Dedifferentiated amniotic fluid mesenchymal stem cell (primary cell): Measurements from ENCODE around the gene RNF223.
"Not testable (repeated sequence)": the region's sequence is repeated elsewhere in the genome, so short reads cannot be mapped to it uniquely, and the experiment has no call there.

Experiments used
- DNase-seq: peaks from one replicate; pipeline ENCODE4 v3.0.0-alpha.2; 2016; ENCODE audit errors: extremely low spot score

Gene RNF223

DNA sequence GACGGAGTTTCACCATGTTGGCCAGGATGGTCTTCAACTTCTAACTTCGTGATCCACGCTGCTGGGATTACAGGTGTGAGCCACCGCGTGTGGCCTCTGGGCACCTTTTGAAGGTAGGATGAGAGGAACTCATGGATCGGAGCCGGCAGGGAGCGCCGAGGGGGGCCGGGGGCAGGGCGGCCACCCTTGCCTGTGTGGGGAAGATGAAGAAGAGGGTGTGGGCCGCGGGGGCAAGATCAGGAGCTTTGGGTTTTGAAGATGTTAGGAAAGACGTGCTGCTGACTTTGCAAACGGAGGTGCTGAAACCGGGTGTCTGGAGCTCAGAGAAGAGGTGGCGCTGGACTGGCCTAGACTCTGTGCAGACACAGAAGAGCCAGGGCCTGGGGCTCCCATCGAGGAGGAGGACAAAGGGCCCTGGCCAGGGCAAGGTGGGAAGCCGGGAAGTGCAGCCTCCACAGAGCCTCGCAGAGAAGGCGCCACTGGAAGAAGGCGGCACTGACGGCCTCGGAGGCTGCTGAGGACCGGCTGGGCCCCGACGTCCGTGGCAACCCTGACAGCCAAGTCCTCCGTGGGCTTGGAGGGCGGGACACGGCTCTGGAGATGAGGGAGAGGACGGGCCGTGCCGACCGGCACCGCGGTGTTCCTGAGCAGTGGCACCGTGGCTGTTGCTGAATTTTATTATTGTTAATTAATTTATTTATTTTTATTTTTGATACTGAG, 13.7 kb downstream of the RNF223 start:
- DNase-seq: no peak

DNA sequence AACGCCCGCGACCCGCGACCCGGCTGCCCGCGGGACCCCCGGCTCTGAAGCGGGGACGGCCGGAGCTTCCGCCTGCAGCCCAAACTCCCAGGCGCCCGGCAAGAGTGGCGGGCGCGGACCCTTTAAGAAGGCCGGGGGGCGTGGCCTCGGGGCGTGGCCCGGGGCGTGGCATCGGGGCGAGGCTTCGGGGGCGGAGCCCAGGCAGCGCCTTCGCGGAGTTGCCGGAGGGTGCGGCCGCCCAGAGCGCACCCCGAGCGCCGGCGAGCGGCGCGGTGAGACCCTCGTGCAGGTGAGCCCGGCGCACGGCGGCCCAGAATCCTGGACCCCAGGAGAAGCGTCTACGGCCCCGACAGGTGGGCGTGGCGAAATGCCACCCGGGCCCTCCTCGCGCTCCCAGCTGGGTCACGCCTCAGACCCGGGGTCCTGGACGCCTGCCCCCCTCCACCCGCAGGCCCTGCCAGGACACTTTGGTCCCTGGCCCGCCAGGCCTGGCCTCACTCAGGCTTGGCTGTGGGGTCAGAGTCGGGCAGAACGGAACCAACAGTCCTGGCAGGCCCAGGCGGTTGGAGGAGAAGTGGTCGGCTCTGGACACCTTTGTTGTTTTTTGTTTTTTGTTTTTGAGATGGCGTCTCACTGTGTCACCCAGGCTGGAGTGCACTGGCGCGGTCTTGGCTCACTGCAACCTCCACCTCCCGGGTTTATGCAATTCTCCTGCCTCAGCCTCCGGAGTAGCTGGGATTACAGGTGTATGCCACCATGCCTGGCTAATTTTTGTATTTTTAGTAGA, 14.4 kb downstream of the RNF223 start:
- peak; percentile 33 for DNase-seq

DNA sequence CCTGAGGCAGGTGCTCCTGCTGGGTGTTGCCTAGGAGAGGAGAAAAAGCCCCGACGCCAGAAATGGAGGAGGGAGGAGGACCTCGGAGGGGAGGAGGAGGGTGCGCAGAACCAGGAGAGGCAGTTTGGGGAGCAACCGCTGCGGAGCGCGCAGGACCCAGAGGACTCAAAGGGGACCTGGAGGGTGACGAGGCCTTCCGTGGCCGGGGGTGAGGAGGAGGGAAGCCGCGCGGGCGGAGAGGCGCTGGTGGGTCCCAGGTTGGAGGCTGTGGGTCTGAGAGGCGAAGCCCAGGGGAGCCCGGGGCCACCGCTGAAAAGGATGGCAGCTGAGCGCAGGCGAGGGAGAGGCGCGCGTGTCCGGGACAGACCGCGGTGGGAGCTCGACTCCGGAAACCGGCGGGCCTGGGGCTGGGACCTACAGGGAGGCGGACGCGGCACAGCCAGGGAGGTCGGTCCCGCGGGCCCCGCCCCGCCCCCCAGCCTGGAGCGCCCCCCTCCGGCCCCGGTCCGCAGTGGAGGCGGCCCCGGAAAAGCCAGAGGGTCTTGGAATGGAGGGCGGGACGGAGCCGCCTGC, 15.1 kb downstream of the RNF223 start:
- no peak for DNase-seq

DNA sequence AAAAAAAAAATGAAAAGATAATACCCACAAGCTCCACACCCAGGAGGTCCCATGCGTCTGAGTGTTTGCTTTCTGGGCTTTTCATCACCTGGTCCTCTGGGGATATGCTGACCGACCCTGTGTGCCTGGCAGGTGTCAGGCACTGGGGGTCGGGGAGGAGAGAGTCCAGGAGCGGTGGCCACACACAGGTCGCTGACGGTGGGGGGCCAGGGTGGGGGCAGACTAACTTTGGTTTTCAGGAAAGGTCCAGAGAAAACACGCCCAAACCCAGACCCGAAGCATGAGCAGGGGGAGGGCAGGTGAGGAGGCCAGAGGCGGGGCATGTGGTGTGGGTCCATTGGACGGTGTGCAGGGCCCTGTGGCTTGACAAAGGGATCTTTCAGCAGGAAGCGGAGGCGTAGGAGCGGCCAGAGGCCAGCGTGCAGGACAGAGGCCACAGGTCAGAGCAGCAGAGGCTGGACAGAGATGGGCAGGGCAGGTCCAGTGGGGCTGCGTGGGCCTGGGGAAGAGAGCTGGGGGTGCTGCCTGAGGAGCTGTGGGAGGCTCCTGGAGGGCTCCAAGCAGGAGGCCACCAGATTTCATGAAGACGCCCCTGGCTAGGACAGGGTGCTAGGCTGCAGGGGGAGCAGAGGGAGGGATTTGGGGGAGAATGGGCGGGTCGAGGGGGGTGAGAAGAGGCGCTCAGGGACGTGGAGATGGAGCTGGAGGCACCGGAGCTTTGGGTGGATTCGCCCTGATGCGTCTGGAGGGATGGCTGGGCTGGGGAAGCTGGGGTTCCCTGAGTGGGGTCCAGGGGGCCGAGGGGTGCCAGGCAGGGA, 15.8 kb downstream of the RNF223 start:
- DNase-seq: no peak

DNA sequence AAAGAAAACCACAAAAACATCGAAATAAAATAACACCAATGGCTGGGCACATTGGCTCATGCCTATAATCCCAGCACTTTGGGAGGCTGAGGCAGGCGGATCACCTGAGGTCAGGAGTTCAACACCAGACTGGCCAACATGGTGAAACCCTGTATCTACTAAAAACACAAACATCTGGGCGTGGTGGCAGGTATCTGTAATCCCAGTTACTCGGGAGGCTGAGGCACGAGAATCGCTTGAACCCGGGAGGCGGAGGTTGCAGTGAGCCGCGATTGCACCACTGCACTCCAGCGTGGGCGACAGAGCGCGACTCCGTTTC, 16.4 kb downstream of the RNF223 start:
- not testable (repeated sequence) for DNase-seq

DNA sequence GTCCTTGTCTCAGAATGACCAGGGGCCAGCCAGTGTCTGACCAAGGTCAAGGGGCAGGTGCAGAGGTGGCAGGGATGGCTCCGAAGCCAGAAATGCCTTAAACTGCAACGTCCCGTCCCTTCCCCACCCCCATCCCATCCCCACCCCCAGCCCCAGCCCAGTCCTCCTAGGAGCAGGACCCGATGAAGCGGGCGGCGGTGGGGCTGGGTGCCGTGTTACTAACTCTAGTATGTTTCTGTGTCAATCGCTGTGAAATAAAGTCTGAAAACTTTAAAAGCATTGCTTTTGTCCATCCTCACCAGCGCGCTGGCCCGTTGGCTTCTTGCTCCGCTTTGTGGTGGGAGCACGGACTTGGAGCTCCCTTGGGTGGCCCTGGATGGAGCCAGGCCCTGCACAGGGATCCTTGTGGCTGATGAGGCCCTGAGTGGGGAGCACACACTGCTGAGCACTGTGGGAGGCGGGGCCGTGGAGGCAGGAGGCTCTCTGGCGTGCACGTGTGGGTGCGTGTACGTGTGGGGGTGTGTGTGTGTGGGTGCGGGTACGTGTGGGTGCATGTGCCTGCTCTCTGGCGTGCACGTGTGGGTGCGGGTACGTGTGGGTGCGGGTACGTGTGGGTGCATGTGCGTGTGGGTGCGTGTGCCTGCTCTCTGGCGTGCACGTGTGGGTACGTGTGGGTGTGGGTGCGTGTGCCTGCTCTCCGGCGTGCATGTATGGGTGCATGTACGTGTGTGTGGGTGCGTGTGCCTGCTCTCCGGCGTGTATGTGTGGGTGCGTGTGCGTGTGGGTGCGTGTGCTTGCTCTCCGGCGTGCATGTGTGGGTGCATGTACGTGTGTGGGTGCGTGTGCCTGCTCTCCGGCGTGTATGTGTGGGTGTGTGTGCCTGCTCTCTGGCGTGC, 18.0 kb downstream of the RNF223 start:
- DNase-seq: no peak

DNA sequence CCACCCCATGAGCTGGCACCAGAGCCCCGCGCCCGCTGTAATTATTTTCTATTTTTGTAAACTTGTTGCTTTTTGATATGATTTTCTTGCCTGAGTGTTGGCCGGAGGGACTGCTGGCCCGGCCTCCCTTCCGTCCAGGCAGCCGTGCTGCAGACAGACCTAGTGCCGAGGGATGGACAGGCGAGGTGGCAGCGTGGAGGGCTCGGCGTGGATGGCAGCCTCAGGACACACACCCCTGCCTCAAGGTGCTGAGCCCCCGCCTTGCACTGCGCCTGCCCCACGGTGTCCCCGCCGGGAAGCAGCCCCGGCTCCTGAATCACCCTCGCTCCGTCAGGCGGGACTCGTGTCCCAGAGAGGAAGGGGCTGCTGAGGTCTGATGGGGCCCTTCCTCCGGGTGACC, 19.1 kb downstream of the RNF223 start:
- no peak for DNase-seq

DNA sequence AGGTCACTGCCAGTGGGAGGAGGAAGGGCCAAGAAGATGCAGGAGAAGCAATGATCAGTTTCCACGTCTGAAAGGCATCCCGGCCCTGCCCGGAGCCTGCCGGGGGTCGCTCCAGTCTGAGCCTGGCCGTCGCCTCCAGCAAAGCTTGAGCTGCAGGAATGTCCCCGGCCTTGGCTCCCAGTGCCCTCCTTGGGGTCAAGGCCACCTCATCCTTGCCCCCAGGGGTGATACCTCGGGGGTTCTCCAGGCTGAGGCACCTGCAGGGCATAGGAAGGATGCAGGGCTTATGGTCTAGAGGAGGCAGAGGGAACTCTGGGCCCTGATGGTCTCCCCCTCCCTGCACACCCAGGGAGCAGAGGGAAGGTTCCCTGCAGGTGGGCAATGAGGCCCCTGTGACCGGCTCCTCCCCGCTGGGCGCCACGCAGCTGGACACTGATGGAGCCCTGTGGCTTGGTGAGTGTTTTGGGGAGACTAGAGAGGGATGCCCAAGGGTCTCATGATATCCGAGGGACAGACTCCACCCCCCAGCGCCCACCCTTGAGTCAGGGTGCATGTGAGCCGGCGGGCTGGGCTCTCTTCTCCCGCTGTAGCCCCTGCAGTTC, 19.9 kb downstream of the RNF223 start:
- no peak for DNase-seq

DNA sequence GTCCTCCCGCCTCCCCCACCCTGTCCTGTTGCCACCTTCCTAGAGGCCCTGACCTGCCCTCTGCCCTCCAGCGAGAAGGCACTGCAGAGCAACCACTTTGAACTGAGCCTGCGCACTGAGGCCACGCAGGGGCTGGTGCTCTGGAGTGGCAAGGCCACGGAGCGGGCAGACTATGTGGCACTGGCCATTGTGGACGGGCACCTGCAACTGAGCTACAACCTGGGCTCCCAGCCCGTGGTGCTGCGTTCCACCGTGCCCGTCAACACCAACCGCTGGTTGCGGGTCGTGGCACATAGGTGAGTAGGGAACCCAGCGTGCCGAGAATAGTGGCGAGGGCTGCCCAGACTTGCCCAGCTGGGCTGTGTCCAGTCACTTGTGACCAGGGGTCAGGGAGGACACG, 20.4 kb downstream of the RNF223 start:
- no peak for DNase-seq

DNA sequence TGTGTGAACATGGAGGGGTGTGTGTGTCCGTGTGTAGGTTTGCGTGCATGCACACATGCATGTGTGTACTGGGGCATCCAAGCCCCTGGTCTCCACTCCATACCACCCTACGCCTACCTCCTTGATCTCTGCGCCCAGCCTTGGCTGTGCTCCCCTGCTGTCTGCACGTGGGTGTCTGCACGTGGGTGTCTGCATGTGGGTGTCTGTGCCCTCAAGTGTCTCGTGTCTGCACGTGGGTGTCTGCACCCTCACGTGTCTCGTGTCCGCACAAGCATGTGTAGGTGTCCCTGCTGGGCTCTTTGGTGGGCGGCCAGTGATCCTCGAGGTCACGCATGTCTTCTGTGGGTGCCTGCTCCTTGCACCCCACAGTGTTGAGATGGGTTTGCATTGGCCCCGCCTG, 21.1 kb downstream of the RNF223 start:
- no peak for DNase-seq

DNA sequence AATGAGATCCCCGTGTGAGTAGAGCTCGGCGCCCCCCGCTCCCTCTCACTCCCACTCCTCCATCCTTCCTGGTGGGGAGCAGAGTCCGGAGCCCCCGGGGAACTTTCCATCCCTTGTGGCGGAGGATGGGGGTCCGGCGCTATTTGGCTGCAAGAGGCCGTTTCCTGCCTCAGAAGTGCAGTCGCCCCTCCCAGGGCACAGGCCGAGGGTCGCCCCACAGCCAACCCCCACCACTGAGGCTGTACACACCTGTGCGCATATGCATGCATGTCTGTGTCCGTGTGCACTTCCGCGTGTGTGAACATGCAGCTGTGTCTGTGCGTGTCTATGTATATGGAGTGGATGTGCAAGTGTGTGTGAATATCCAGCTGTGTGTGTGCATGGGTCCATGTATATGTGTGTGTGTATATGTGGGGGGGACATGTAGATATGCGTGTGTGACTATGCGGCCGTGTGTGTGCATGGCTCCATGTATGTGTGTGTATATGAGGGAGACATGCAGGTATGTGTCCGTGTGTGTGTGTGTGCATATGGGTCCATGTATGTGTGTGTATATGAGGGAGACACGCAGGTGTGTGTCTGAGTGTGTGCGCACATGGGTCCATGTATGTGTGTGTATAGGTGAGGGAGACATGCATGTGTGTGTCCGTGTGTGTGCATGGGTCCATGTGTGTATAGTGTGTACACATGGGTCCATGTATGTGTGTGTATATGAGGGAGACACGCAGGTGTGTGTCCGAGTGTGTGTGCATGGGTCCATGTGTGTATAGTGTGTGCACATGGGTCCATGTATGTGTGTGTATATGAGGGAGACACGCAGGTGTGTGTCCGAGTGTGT, 21.9 kb downstream of the RNF223 start:
- DNase-seq: no peak

DNA sequence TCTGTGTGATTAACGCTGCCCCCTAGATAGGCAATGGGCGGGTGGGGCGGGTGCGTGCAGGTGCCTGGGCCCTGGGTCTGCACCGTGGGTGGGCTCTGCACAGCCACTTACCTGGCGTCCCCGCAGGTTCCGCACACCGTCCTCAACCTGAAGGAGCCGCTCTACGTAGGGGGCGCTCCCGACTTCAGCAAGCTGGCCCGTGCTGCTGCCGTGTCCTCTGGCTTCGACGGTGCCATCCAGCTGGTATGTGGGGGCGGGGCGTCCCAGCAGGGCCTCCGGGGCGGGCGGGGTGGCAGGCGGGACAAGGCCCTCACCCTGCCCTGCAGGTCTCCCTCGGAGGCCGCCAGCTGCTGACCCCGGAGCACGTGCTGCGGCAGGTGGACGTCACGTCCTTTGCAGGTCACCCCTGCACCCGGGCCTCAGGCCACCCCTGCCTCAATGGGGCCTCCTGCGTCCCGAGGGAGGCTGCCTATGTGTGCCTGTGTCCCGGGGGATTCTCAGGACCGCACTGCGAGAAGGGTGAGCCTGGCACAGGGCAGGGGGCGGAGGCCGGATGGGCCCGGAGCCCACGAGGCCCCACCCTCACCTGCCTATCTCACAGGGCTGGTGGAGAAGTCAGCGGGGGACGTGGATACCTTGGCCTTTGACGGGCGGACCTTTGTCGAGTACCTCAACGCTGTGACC, 22.8 kb downstream of the RNF223 start:
- no peak for DNase-seq

DNA sequence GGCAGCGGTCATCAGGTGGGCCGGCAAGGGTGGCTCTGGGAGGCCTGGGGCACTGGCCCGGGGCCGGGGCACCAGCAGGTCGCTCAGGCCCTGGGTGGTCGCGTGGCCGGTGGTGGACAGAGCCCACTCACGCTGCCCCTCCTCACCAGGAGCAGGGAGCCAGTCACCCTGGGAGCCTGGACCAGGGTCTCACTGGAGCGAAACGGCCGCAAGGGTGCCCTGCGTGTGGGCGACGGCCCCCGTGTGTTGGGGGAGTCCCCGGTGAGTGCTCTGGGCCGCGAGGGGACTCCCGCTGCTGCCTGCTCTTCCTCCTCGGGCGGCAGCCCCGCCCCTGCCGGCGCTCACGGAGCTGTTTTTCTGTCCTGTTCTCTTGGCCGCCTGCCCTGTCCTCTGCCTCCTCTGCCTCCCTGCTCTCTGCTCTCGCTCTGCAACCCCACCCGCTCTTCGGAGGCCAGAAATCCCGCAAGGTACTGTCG, 23.5 kb downstream of the RNF223 start:
- DNase-seq: no peak

DNA sequence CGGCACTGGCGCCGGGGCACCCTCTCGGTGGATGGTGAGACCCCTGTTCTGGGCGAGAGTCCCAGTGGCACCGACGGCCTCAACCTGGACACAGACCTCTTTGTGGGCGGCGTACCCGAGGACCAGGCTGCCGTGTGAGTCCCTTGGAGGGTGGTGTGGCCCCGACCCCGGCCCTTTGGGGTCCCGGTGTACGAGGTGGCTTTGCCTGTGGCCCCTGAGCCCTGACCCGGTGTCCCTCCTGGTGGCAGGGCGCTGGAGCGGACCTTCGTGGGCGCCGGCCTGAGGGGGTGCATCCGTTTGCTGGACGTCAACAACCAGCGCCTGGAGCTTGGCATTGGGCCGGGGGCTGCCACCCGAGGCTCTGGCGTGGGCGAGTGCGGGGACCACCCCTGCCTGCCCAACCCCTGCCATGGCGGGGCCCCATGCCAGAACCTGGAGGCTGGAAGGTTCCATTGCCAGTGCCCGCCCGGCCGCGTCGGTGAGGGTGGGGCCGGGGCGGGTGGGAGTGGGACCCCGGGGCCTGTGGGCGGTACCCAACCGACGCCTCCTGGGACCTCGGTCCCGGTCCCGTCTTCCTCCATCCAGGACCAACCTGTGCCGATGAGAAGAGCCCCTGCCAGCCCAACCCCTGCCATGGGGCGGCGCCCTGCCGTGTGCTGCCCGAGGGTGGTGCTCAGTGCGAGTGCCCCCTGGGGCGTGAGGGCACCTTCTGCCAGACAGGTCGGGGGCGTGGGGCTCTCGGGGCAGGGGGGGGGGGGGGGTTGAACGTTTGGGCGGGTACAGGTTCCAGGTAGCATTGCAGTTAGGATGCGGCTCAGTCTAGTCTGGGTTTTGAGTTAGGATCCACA, 24.6 kb downstream of the RNF223 start:
- DNase-seq: no peak

DNA sequence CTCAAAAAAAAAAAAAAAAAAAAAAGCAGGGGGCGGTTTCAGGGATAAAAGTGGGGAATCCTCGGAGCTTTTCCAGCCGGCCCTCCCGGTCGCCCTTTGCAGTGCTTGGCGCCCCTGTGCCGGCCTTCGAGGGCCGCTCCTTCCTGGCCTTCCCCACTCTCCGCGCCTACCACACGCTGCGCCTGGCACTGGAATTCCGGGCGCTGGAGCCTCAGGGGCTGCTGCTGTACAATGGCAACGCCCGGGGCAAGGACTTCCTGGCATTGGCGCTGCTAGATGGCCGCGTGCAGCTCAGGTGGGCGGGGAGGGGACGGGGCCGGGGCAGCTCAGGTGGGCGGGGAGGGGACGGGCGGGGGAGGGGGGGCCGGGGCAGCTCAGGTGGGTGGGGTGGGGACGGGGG, 25.3 kb downstream of the RNF223 start:
- DNase-seq: no peak

DNA sequence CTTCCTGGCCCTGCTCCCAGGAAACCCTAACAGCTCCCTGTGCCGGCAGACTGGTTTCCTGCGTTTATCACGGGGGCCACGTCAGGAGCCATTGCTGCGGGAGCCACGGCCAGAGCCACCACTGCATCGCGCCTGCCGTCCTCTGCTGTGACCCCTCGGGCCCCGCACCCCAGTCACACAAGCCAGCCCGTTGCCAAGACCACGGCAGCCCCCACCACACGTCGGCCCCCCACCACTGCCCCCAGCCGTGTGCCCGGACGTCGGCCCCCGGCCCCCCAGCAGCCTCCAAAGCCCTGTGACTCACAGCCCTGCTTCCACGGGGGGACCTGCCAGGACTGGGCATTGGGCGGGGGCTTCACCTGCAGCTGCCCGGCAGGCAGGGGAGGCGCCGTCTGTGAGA, 26.1 kb downstream of the RNF223 start:
- no peak for DNase-seq

DNA sequence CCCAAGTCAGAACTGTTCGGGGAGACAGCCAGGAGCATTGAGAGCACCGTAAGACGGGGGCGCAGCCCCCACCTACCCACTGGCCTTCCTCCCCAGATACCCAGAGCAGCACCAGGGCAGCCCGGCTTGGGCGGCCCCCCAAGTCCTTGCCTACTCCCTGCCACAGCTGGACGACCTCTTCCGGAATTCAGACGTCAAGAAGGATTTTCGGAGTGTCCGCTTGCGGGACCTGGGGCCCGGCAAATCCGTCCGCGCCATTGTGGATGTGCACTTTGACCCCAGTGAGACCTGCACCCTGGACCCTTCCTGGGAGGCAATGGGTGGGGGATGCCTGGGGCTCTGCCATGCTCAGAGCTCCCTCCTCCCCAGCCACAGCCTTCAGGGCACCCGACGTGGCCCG, 26.7 kb downstream of the RNF223 start:
- DNase-seq: no peak

DNA sequence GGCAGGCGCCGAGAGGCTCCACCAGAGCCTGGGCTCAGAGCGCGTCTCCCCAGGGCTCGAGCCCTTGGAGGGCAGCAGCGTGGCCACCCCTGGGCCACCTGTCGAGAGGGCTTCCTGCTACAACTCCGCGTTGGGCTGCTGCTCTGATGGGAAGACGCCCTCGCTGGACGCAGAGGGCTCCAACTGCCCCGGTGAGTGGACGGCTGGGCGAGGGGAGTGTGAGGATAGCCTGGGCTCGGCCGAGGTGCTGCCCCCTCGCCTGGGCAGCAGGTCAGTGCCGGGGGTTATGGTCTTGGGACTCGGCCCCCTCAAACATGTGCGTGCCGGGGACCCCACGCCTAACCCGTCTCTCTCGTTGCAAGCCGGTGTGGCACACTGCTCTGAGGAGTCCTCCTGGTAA, 27.3 kb downstream of the RNF223 start:
- no peak for DNase-seq
